Epithelial cell of esophagus (primary cell): ENCODE data around the gene MTF2.

Source experiments
- DNase-seq: peaks from one replicate; pipeline ENCODE4 v3.0.0; 2010; ENCODE audit warnings: low read depth
- H3K4me3 ChIP-seq: 2 replicates; pipeline ENCODE4 v1.5.1; 2011; ENCODE audit warnings: mild to moderate bottlenecking, low read length, control low read depth
- TF ChIP-seq, protein P1 (sequence below): IDR thresholded peaks from 2 replicates; pipeline ENCODE4 v1.5.1; 2011; ENCODE audit warnings: low read depth, mild to moderate bottlenecking, low read length, control low read depth, inconsistent platforms; ENCODE audit not compliant: insufficient read depth; ENCODE audit errors: missing control alignments

The MTF2 gene

DNA sequence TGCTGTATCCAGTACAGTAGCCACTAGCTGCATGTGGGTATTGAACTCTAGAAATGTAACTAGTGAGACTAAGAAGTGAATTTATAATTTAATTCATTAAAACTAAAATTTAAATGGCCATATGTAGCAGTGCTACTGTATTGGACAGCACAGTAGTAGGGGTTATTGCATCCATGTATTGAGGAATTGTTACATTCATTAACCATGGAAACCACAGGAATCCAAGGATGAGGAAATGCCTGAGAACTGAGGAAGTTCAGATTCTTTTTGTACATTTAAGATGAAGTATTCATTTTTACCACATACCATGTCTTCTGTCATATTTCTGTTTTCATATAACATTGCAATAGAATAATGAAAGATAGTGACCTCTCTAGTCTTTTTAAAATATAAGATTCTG lies 2.6 kb downstream of the MTF2 start:
- TF ChIP-seq, protein P1, sequence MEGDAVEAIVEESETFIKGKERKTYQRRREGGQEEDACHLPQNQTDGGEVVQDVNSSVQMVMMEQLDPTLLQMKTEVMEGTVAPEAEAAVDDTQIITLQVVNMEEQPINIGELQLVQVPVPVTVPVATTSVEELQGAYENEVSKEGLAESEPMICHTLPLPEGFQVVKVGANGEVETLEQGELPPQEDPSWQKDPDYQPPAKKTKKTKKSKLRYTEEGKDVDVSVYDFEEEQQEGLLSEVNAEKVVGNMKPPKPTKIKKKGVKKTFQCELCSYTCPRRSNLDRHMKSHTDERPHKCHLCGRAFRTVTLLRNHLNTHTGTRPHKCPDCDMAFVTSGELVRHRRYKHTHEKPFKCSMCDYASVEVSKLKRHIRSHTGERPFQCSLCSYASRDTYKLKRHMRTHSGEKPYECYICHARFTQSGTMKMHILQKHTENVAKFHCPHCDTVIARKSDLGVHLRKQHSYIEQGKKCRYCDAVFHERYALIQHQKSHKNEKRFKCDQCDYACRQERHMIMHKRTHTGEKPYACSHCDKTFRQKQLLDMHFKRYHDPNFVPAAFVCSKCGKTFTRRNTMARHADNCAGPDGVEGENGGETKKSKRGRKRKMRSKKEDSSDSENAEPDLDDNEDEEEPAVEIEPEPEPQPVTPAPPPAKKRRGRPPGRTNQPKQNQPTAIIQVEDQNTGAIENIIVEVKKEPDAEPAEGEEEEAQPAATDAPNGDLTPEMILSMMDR = no peak
- DNase-seq = peak; percentile 40
- peak overlapping the region; percentile 99 for H3K4me3 ChIP-seq

DNA sequence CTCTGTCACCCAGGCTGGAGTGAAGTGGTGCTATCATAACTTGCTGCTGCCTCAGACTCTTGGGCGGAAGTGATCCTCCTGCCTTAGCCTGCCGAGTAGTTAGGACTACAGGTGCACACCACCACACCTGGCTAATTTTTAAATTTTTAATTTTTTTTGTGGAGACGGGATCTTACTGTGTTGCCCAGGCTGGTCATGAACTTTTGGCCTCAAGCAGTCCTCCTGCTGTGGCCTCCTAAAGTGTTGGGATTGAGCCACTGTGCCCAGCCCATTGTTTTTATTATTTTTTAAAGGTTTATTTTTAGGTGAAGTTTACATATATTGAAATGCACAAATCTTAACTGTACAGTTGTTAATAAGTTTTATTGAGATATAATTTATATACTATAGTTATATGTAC lies 3.2 kb downstream of the MTF2 start:
- TF ChIP-seq, protein P1 = no peak
- H3K4me3 ChIP-seq = no peak overlapping the region
- no peak for DNase-seq

DNA sequence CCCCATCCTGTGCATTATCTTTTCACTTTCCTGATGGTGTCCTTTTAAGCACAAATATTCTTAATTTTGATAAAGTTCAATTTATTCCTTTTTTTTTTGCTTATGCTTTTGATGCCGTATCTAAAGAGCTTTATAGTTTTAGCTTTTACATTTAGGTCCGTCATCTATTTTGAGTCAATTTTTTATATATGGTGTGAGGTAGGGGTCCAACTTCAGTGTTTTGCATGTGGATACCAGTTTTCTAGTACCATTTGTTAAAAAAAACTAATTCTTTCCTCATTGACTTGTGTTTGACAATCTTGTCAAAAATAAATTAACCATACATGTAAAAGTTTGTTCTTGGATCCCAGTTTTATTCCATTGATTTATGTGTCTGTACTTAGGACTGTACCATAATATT lies 4.9 kb downstream of the MTF2 start:
- H3K4me3 ChIP-seq = no peak overlapping the region
- DNase-seq = no peak
- TF ChIP-seq, protein P1 = no peak

DNA sequence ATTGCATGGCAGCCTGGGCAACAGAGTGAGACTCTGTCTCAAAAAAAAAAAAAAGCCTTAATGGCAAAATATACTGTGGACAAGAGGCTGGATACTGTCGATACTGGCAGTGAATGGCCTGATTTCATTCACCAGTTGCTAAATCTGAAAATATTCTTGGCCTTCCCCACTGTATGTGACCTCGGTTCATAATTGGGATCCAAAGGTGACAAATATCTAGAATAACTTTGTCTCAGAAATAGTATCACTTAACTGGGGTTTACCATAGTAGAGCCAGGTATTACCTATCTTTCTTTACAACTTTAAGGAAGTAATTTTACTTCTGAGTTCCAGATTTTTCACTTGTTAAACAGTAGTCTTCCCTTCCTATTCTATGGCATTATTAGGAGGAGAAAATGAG lies 8.4 kb downstream of the MTF2 start:
- no peak for DNase-seq
- TF ChIP-seq, protein P1 = no peak
- H3K4me3 ChIP-seq = no peak overlapping the region

DNA sequence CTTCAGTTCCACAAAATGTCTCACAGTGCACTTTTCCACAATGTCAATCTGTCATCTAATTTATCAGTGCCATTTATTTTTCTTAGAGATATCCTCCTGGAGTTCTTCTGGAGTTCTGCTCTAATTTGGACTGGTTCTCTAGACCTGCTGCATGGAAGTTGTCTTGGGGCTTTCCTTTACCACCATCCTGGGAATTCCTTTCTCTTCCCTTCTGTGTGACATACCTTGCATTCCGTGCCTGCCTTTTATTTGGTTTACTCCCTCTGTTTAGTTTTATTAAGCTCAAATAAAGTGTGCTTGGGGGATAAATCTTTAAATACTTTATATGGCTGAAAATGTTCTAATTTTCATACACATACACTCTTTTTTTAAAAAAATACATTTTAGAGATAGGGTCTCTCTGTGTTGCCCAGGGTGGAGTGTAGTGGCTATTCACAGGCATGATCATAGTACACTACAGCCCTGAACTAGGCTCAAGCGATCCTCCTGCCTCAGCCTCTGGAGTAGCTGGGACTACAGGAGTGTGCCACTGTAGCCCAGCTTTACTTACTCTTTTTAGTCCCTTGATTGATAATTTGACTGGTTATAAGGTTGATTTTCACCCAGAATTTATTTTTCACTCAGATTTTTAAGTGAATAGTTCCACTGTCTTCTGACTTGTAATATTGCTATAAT lies 14.4 kb downstream of the MTF2 start:
- no peak for DNase-seq
- H3K4me3 ChIP-seq = no peak overlapping the region

DNA sequence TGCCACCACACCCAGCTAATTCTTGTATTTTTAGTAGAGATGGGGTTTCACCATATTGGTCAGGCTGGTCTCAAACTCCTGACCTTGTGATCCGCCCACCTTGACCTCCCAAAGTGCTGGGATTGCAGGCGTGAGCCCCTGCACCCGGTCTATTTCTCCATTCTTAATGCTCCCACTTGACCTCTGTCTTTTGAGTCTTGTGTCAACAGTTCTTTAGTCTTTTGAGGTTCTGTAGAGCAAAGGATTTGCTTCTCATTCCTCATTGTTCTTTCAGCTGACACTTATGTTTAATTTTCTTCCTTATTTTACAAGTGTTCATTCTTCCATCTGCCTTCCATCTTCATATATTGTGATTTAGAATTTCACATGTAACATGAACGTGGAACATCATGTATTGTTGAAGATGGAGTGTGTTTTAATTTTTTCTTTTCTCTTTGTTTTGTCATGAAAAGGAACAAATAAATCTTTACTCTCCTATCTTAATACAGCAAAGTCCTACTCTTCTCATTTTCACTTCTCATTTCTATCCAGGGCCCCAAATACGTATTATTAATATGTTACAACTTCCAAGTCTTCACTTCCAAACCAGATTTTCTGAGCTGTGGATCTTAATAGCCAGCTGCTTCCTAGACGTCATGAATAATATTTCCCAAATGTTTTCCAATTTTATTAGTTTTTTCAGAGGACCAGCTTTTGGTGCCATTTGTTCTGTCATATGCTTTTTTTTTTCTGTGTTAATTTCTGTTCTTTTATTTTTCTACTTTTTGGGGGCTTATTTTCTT lies 16.9 kb downstream of the MTF2 start:
- no peak for DNase-seq
- TF ChIP-seq, protein P1 = no peak
- no peak overlapping the region for H3K4me3 ChIP-seq

More for the DNA sequence above, 14.4 kb downstream of the MTF2 start:
- TF ChIP-seq, protein P1 = no peak
